ENCODE results near the gene CIROP. TPM values are rescaled to one million over a fixed set of nuclear protein-coding genes. Genes with fewer than 3 reads are reported as not detected.

CIROP gene
- total and polyA plus RNA-seq, 9 of the 15 experiments (the other 6 are each of a cell fraction or from before 2014, with no cell fraction given), result not detected

DNA sequence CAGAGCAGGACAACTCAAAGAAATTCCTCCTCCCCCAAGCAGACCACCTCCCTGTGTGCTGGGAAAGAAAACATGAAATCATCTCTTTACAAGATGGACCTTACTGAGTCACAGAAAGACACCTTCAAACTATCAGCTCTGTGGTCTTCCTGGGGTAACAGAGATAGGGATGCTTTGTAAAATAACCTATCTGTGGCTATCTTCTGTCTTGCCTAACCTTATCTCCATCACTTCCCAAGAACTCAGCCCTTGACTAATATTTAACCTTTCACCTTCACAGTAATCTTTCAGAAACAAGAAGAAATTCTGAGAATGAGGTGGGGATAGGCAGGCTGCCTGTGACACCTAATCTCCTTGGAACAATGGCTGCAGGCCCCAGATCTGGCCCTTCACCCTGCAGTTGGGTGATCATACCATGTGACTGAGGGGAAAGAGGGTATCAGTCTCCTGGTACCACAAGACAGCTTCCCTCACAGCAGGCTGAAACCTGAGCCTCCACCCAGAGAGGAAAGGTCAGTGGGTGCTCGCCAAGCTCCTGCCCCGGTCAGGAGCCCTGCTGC is 41.6 kb upstream of the CIROP start:
- ATAC-seq, result peak; percentile 85
- FAIRE-seq, result peak; percentile 94
- no peaks in the 10 kb centered on the region; the same call in 2 of the 3 replicates for H3K36me3 ChIP-seq (ENCODE audit: control insufficient read depth, insufficient read depth, low read length)
- 0 out of 4 replicates have a peak overlapping the region, but pooled peaks of 1 of the 2 experiments have one; percentile 27 for H3K9ac ChIP-seq (ENCODE audit: insufficient read depth in 1 of 2, low read depth in 2 of 2, low read length in 2 of 2)
- no peaks in the 10 kb centered on the region for H3K9me1 ChIP-seq (ENCODE audit: control insufficient read depth, insufficient read depth, low read length)
- no peaks in the 10 kb centered on the region for H3K9me3 ChIP-seq (replicated peaks; ENCODE audit: control insufficient read depth, insufficient read depth, low read depth, low read length)
- peak overlapping the region; percentile 56 for H3K27ac ChIP-seq (ENCODE audit: extremely low read depth, low read depth, low read length)
- BruUV-seq (replicated peaks), result no TSS peak
- 0% methylated on average over 2 of the region's 2 CpGs for WGBS (ENCODE audit: insufficient coverage, low coverage, missing lambda C conversion rate)
- H3K4me2 ChIP-seq (ENCODE audit: insufficient read depth, low read length), result peak overlapping the region; percentile 64
- ChIA-PET POLR2A (interaction anchor here (0.6 to 1.4 kb wide), 6 partner anchors 9 to 1686 kb away, joined by 3 to 6 read pairs (median 4); no protein-coding TSS in a partner anchor), CTCF (ENCODE audit: low intra/inter-chr PET ratio) (no interaction called here)
- peak overlapping the region; percentile 1; the same call in 1 of the 2 replicates for H2AFZ ChIP-seq (ENCODE audit: low read depth, low read length)
- no peaks in the 10 kb centered on the region for H3K27me3 ChIP-seq (ENCODE audit: control insufficient read depth in 2 of 2, insufficient read depth in 2 of 2, low read length in 2 of 2)
- intact Hi-C loops (cut with micrococcal nuclease), result loop anchor here (2.0 kb wide), 1 partner anchor 26 kb away; no protein-coding TSS in a partner anchor
- no peaks in the 10 kb centered on the region for H4K20me1 ChIP-seq (replicated peaks; ENCODE audit: control insufficient read depth, insufficient read depth, low read length)
- DNase-seq (ENCODE audit: extremely low read depth in 1 of 4, low spot score in 3 of 4), result peak; percentile 92 to 95 (median 93)
- no peak overlapping the region for H3K4me3 ChIP-seq
- in situ Hi-C loops (cut with MboI), result no loop called here
- no peaks in the 10 kb centered on the region for H3K79me2 ChIP-seq (ENCODE audit: control insufficient read depth, insufficient read depth, low read length)
- H3K4me1 ChIP-seq (replicated peaks in 1 of 2; ENCODE audit: control insufficient read depth in 2 of 2, insufficient read depth in 2 of 2, low read length in 2 of 2), result peaks cover 35 to 50% of the 10 kb centered on the region in 2 experiments; a peak in 4 of 5 replicates
- TF ChIP-seq SIN3B (IDR thresholded peaks at IDR 0.05; ENCODE audit: low read depth) (no peak), STAT5B (CRISPR knock-in tag; IDR thresholded peaks at IDR 0.05) (no peak), GABPB2 (CRISPR knock-in tag; conservative IDR thresholded peaks at IDR 0.05) (no peak), GTF2E2 (tag; IDR thresholded peaks at IDR 0.05) (no peak), CTCF (IDR thresholded peaks at IDR 0.05 in 2 of 3, conservative IDR thresholded peaks at IDR 0.05 in 1 of 3; ENCODE audit: insufficient read depth in 2 of 3, low read depth in 1 of 3, low read length in 3 of 3) (no peak), MAFK (IDR thresholded peaks at IDR 0.05; ENCODE audit: low read length) (no peak), ZNF79 (CRISPR knock-in tag; IDR thresholded peaks at IDR 0.05; ENCODE audit: low read depth) (no peak), MCM7 (IDR thresholded peaks at IDR 0.05) (no peak), MEF2A (IDR thresholded peaks at IDR 0.05; ENCODE audit: control insufficient read depth, low read depth, low read length) (no peak), ZC3H8 (IDR thresholded peaks at IDR 0.05) (no peak), HNRNPL (IDR thresholded peaks at IDR 0.05; ENCODE audit: low read depth, low read length) (no peak), ARNT (IDR thresholded peaks at IDR 0.05) (peak; percentile 87 to 99), ZNF347 (CRISPR knock-in tag; IDR thresholded peaks at IDR 0.05; ENCODE audit: low read depth) (no peak), ZNF274 (IDR thresholded peaks at IDR 0.05; ENCODE audit: borderline replicate concordance, low read depth, low read length) (peak; percentile 82), C11orf30 (IDR thresholded peaks at IDR 0.05; ENCODE audit: low read depth) (no peak), BRF1 (IDR thresholded peaks at IDR 0.05; ENCODE audit: borderline replicate concordance, extremely low read depth, insufficient read length) (no peak)
- TF ChIP-seq, protein P1, sequence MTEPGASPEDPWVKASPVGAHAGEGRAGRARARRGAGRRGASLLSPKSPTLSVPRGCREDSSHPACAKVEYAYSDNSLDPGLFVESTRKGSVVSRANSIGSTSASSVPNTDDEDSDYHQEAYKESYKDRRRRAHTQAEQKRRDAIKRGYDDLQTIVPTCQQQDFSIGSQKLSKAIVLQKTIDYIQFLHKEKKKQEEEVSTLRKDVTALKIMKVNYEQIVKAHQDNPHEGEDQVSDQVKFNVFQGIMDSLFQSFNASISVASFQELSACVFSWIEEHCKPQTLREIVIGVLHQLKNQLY (CRISPR knock-in tag; conservative IDR thresholded peaks at IDR 0.05), result no peak
- TF ChIP-seq, protein P2, sequence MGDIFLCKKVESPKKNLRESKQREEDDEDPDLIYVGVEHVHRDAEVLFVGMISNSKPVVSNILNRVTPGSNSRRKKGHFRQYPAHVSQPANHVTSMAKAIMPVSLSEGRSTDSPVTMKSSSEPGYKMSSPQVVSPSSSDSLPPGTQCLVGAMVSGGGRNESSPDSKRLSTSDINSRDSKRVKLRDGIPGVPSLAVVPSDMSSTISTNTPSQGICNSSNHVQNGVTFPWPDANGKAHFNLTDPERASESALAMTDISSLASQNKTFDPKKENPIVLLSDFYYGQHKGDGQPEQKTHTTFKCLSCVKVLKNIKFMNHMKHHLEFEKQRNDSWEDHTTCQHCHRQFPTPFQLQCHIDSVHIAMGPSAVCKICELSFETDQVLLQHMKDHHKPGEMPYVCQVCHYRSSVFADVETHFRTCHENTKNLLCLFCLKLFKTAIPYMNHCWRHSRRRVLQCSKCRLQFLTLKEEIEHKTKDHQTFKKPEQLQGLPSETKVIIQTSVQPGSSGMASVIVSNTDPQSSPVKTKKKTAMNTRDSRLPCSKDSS (IDR thresholded peaks at IDR 0.05; ENCODE audit: low read depth, partially characterized antibody), result no peak

All from K562 (cell line).